Lung microvascular endothelial cell (primary cell): Measurements from ENCODE around the gene ABI2. TPM values are rescaled to one million over a fixed set of nuclear protein-coding genes. Genes with fewer than 3 reads are reported as not detected.

Experiments used
- DNase-seq, 2 donors: peaks; one replicate each; pipeline versions ENCODE4 v3.0.0 to v3.0.0-alpha.2; 2010; ENCODE audit warnings: low read depth in 2 of 2
- total RNA-seq: library from RNA; depleted of rRNA; stranded (reverse); fragments of >200 nt; gene quantifications from 2 replicates; pipeline ENCODE4 v1.2.1, GENCODE V29; 2014

ABI2 gene
- total RNA-seq, 1 donor from 2014 or later: 19.4 TPM

GRCh38 chr2:203471323-203471722 is 143.1 kb downstream of the ABI2 start:
- no peak for DNase-seq

DNA sequence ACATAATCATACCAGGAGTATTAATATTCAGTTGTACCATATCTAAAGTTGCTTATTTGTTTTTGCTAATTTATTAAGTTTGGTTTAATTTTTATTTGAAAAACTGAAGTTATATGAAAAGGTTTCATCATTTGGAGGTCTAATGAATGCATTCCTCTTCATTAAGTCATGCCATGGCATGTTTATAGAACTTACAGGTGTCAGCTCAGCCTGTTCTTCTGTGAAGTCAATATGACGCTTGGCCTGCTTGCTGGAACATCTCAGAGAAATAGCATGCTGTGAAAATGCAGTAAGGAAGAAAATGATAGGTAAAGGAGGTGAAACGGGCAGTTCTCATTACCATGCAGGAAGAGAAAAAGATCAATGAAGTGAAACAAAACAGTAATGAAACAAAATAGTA is 148.7 kb downstream of the ABI2 start:
- DNase-seq: no peak

DNA sequence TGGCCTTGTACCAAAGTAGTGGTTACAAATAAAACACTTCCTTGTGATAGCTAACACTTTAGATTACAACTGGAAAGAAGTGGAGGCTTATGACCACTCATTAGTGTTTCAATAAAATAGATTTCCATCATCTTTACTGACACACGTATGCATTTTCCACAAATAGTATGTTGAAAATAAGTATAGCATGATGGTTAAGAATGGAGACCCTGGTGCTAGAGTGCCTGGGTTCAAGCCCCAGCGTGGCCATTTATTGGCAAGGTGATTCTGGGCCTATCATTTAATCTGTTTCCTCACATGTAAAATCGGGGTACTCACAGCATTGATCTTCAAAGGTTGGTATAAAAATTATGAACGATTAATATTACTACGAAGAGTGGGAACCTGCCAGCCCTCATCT is 152.4 kb downstream of the ABI2 start:
- DNase-seq: no peak

DNA sequence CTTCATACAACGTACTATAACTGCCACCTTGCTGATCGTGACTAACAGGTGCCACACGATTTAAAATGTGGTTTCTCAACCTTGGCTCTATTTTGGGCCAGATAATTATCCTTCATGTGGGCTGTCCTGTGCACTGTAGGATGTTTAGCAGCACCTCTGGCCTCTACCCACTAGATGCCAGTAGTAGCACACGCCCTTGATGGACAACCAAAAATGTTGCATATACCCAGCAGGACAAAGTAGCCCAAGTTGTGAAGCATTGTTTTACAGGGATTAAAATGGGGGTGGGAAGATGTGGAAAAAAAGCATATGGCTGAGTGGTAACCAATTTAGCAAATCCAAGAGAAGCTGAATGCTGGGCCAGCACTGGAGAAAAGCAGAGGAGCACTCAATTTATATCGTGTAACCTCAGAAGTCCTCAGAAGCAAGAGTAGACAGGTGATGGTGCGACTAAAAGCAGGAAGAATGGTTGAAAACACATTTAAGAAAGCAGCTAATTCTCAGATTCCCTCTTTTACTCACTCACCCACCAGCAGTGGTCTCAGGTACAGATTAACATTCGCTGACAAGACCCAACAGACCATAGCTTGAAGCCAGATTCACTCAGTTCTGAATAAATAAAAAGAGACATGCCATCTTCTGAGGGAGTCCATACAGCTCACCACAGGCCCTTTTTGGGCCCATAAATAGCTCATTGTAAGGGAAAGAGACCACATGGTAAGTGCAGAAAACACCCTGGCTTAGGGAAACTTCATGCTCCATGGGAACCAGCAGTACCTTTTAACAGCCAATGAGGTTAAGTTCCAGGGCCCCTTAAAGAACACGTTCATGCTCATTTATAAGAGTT is 156.3 kb downstream of the ABI2 start:
- DNase-seq: peak; percentile 40 to 75

- no peak for DNase-seq
Measured at GRCh38 chr2:203489531-203489930, 161.3 kb downstream of the ABI2 start.

DNA sequence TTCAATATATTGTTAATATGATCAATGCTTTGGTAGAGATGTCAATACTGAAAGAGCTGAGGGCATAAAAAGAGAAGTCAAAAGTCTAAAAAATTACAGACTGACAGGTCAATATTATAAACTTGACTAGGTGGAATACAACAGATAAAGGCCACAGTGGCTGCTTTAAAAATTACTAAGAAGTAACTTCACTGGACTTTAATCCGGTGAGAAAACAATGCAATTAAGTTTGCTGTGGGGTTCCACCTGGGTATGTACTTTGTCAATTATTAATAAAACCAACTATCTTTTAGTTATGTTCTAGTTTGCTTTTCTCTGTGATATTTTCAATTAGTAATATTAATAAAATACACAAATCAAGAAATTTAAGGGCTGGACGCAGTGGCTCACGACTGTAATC is 162.2 kb downstream of the ABI2 start:
- DNase-seq: no peak

GRCh38 chr2:203492965-203493364 is 164.8 kb downstream of the ABI2 start:
- DNase-seq: no peak

Other genes with a start within 250 kb of the ABI2 start
- 22.7 and 28.8 TPM in 2 replicates for gene CYP20A1, start 89.4 kb upstream of the ABI2 start, total RNA-seq
- gene RAPH1, start 206.9 kb downstream of the ABI2 start, total RNA-seq: 17.3 and 24.6 TPM in 2 replicates